Fibroblast of skin of back (primary cell): ENCODE data around the gene AGAP6. TPM values are rescaled to one million over a fixed set of nuclear protein-coding genes. Genes with fewer than 3 reads are reported as not detected.
"Not testable (repeated sequence)": the region's sequence is repeated elsewhere in the genome, so short reads cannot be mapped to it uniquely, and the experiment has no call there.

Experiments used
- DNase-seq: peaks from one replicate; pipeline ENCODE4 v3.0.0-alpha.2; 2013
- polyA plus RNA-seq, 2 experiments: library from polyadenylated mRNA; unstranded; fragments of 120-200 nt; gene quantifications; one replicate each; pipeline ENCODE4 v1.2.1, GENCODE V29; 2013; ENCODE audit not compliant: insufficient read length in 2 of 2

AGAP6 gene
- 9.8 TPM for polyA plus RNA-seq (2013, experiment 1 of 2; ENCODE audit: insufficient read length)
- polyA plus RNA-seq (2013, experiment 2 of 2; ENCODE audit: insufficient read length), result 6.5 TPM

GRCh38 chr10:49988376-49988775 is at the start of gene AGAP6:
TSS of gene AGAP6 (plus strand) at chr10:49988406. CDS start at chr10:49988716, 310 bp downstream.
- DNase-seq, result not testable (repeated sequence)

DNA sequence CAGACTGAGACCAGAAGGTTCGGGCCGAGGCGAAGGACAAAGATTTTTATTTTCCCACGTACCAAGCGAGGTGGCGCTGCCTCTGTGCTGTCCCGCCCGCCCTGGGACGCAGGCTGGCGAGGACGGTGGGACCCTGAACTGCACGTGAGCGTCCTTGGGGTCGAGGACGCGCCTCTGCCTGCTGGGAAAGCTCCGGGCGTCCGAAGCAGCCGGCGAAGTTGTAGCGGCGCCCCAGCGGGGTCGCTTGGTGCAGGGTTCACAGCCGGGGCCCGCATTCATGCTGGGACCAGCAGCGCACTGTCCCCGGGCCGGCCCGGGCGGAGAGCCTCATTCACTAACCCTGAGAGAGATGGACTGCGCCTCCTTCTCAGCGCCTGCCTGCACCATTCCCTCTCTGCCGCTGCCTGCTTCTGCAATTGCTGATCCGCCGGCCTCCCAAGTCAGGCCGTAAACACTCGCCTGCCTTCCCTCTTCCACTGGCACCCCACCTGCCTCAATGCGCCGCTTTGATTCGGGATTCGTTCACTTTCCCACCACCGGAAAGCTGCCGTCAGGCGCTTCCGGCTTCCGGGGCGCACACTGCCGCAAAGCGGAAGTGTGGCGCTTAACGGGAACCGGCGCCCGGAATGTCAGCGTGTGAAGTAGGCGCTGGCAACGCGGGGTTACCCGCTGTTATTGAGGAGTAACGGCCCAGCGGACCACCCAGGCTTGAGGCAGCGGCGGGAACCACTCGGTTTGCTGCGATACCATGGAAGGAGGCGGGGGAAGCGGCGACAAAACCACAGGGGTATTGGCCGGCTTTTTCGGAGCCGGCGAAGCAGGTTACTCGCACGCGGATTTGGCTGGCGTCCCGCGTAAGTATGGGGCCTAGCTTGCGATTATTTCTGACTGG is 46.5 kb upstream of the AGAP6 start, which contains the start of the genes PARG and TIMM23B:
Gene PARG (minus strand): TSS at position 581 of the 892 bp plus-strand sequence. CDS start 302 bp downstream, at position 279.
Gene TIMM23B (plus strand): TSS at position 607 of the 892 bp plus-strand sequence. CDS start 142 bp downstream, at position 749.
- DNase-seq, result peak; percentile 86

DNA sequence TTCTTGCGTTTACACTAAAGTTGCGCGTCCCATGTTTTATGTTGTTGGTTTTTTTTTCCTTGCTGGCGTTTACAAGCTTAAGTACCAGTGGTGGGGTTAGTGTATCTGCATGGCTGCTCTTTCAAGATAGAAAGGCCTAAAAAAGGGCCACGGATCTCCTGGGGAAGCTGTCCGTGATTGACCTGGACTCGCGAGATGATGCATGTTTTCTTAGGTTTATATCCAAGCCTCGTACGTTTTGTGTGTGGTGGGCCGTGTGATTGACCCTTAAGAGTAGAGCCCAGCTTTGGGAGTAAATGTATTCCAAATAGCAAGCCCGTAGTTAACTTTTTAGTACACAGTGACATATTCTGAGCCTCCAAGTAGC is 45.9 kb upstream of the AGAP6 start:
- peak; percentile 6 for DNase-seq

DNA sequence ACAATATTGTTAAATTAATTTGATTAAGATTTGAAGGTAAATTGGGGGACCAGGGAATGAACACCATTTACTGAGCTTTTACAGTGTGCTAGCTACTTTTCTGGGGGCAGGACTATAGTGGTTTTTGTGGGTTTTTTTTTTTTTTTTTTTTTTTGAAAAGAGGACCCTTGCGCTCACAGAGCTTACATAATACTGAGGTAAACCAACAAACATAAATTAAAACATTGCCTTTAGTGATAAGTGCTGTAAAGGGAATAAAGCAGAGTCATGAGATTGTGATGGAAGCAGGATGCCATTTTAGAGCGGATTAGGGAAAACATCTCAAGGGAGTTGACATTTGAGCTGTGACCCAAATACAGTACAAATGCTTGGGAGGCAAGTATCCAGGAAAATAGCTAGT is 44.6 kb upstream of the AGAP6 start:
- not testable (repeated sequence) for DNase-seq

DNA sequence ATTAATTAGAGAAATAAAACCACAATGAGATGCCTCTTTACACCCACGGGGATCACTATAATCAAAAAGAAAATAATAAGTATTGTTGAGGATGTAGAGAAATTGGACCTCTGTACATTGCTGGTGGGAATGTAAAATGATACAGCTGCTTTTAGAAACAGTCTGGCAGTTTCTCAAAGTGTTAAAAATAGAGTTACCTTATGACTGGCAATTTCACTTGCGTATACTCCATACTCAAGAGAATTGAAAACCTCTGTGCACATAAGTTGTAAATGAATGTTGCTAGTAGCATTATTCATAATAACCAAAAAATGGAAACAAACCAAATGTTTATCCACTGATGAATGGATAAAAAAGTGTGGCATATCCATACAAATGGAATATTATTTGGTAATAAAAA is 40.1 kb upstream of the AGAP6 start:
- not testable (repeated sequence) for DNase-seq

DNA sequence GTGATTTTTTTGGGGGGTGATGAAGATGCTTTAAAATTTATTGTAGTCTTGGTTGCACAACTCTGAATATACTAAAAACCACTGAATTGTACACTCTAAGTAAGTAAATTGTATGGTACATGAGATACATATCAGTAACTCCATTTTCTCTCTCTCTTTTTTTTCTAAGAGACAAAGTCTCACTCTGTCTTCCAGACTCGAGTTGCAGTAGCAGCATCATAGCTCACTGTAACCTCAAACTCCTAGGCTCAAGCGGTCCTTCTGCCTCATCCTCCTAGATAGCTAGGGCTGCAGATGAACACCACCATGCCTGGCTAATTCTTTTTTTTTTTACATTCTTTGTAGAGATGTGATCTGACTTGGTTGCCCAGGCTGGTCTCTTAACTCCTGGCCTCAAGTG is 39.5 kb upstream of the AGAP6 start:
- DNase-seq, result not testable (repeated sequence)

GRCh38 chr10:49952006-49952405 is 36.2 kb upstream of the AGAP6 start:
- DNase-seq, result not testable (repeated sequence)

DNA sequence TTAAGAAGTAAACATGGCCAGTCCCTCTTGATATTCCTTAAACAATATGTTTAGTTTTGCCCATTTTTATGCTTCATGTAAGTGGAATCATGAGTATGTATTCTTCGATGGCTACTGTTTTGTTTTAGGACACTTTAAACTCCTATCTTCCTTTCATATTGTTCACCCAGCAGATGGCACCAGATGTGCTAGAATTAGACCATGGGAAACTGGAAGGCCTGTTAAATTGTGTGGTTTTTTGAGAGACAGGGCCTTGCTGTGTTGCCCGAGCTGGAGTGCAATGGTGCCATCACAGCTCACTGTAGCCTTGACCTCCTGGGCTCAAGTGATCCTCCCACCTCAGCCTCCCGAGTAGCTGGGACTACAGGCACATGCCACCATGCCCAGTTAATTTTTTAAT is 35.1 kb upstream of the AGAP6 start:
- peak; percentile 9 for DNase-seq

DNA sequence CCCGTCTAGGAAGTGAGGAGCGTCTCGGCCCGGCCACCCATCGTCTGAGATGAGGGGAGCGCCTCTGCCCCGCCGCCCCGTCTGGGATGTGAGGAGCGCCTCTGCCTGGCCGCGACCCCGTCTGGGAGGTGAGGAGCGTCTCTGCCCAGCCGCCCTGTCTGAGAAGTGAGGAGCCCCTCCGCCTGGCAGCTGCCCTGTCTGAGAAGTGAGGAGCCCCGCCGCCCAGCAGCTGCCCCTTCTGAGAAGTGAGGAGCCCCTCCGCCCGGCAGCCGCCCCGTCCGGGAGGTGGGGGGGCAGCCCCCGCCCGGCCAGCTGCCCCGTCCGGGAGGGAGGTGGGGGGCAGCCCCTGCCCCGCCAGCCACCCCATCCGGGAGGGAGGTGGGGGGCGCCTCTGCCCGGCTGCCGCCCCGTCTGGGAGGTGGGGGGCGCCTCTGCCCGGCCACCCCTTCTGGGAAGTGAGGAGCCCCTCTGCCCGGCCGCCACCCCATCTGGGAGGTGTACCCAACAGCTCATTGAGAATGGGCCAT is 17.8 kb upstream of the AGAP6 start:
- not testable (repeated sequence) for DNase-seq

GRCh38 chr10:49971466-49971865 is 16.7 kb upstream of the AGAP6 start:
- not testable (repeated sequence) for DNase-seq

DNA sequence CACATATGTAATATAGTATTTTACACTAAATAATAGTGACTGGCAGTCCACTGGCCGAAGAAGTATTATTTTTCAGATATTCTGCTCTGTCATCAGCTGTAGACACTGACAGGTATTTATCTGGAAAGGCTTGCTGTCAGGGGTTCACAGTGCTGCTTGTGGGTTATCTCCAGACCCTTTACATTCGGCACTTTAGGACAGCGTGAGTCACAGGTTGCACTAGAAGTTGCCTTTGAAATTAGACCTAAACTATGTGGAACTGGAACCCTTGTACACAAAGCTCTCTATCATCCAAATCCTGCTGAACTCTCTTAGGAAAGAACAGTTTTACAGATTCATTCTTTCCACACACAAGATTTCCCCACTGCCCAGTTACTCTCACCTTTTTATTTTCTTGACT is 16.1 kb upstream of the AGAP6 start:
- not testable (repeated sequence) for DNase-seq

DNA sequence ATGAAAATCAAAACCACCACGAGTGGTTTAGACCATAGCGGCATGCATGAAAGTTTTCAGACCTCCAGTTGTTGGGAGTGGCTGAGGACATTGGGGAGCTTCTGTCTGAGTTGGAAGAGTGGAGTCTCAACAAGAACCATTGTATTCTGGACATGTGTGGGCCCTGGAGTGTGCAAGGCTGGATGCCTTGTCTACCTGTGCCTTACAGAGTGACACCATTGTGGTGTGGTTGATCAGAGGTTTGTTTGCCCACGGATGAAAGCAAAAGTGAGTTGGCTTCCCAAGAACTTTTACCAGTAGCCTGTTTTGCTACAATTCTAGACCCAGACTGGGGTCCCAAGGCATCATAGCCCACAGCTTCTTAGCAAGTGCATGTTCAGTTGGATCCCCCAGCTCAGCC is 10.4 kb upstream of the AGAP6 start:
- DNase-seq, result not testable (repeated sequence)

DNA sequence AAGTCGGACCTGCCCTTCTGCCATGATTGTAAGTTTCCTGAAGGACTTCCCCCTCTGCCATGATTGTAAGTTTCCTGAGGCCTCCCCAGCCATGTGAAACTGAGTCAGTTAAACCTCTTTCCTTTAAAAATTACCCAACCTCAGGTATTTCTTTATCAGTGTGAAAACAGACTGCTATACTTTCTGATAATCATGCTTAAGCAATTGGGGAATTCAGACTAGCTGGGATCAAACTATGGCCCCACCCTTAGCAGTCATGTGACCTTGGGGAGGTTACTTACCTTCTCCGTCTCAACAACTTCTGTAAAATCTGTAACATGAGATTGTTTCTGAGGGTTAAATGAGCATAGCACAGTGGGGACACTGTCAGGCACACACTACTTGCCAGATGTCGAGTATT is 999 bp upstream of the AGAP6 start:
- not testable (repeated sequence) for DNase-seq

DNA sequence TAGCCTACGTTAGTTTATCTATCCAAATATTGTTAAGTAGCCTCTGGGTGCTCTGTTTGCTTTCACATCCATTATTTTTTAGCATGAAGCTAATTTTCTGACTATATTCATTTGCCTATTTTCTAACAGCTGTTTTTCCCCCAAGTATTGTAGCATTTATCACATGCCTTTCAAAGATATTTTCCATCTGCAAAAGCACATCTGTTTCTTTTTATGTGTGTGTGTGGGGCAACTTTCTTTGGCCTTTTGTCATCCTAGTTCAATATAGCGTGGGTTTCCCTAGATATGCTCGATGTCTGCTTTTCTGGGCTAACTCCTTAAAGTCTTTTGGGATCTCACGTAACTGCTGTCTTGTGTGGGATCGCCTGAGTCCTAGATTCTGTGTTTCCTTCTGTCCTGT is 7.1 kb downstream of the AGAP6 start:
- DNase-seq, result not testable (repeated sequence)

- not testable (repeated sequence) for DNase-seq
Measured at GRCh38 chr10:50014024-50014423, 25.8 kb downstream of the AGAP6 start.

DNA sequence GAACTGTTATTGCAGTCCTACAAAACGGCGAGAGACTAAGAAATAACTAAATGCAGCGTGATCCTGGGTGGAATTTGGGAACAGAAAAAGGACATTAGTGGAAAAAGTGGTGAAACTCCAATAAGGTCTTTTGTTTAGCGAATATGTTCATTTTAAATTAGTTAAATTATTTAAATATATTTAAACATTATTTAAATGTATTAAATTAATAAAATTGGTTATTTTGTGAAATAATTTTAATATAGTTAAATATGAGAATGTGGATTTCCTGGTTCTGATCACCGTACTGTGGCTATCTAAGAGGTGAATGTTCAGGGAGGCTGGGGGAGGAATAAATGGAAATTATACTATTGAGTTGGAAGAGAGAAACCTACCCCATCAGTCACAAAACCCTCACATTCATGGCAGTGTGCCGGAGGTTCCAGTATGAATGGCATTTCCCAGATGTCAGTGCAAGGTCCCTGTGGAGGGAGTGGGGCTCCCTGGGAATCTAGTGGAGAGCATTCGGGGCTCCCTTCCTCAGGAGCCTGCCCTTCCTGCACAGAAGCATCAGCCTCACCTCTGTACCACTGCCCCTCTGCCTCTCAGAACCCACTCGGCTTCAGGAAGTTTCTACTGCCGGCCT is 27.5 kb downstream of the AGAP6 start:
- DNase-seq, result peak; percentile 12

DNA sequence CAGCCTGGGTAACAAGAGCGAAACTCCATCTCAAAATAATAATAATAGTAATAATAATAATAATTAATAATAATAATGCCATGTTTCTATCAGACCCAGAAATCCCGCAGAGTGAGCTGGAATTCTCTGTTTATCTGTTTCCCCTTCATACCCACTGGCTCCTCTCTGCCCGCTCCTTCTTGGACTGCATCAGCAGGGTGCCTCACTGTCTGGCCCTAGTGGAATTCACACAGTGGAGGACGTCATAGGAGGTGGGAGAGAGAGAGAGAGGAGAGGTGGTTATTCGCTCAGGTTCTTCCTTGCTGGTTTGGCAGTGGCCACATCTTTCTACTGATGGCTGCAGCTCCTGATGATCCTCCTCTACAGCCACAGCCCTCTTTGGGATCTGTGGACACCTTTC is 28.7 kb downstream of the AGAP6 start:
- DNase-seq, result not testable (repeated sequence)

DNA sequence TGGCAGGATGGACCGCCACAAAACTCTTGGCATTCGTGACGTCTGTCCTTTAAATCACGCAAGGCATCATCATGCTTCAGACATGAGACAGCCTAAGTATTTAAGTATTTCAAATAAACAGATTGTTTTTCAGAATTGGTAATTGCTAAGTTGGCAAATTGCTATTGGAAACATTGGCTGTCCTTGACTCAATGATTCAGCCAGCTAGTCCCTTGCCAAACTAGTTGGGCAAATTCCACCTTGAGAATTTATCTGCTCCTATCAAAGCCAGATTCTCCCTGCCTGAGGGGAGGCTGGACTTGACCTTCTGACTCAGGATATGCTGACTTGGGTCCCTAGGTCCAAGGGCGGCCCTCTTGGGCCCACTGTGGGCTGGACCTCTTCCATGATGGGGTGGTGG is 29.4 kb downstream of the AGAP6 start:
- DNase-seq, result not testable (repeated sequence)

DNA sequence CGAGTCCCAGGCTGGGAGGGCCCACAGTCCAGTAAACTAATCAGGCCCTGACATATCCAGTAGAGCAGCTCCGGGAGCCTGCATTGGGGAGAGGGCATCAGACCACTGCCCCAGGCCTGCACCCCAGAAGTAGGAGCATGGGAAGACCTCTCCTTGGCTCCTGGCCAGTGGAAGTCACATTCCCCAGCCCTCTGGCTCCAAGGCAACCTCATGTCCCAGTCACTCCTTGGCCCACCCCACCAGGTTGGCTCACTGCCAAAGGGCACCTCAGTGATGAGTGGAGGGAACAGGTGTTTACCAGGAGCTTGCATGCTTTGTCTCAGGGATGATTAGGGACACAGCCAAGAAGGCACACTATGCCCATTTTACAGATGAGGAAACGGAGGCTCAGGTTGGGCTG is 31.1 kb downstream of the AGAP6 start:
- not testable (repeated sequence) for DNase-seq

- not testable (repeated sequence) for DNase-seq
Measured at GRCh38 chr10:50020451-50021024, 32.3 kb downstream of the AGAP6 start.

DNA sequence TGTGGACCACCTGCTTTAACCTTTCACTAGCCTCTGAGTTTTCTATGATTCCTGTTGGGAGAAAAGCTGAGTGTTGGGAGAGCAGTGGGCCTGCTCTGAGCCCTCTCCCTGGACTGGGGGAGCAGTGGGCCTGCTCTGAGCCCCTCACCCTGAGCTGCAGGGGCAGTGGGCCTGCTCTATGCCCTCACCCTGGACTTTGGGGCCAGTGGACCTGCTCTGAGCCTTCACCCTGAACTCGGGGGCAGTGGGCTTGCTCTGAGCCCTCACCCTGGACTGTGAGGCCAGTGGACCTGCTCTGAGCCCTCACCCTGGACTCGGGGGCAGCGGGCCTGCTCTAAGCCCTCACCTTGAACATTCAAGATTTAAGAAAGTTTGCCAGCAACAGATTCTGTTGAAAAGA is 33.4 kb downstream of the AGAP6 start:
- DNase-seq, result no peak

- not testable (repeated sequence) for DNase-seq
Measured at GRCh38 chr10:50024716-50025383, 36.6 kb downstream of the AGAP6 start.
